Inflammatory macrophage treated with lipopolysaccharide for 4 hours (primary cell): Measurements from ENCODE around the gene DCAF7.

ENCODE experiments used
- DNase-seq: peaks from one replicate; pipeline ENCODE4 v3.0.0-alpha.2; 2020

DCAF7 gene

GRCh38 chr17:63634163-63634562 lies 83.9 kb downstream of the DCAF7 start:
- peak; percentile 78 for DNase-seq

DNA sequence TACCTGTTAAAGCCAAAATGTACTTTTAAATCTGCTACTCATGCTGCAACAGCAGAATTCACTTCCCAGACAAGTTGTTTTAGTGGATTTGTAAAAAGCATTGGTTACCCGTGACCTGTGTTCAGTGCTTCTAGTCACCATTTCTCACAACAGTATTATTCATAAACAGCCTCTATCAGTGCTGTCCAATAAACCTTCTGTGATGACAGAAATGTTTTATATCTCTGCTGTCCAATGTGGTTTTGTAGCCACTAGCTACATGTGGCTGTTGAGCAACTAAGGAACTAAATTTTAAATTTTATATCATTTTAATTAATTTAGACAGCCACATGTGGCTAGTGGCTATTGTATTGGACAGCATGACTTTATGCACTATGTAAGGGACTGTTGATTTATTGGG lies 84.5 kb downstream of the DCAF7 start:
- no peak for DNase-seq

DNA sequence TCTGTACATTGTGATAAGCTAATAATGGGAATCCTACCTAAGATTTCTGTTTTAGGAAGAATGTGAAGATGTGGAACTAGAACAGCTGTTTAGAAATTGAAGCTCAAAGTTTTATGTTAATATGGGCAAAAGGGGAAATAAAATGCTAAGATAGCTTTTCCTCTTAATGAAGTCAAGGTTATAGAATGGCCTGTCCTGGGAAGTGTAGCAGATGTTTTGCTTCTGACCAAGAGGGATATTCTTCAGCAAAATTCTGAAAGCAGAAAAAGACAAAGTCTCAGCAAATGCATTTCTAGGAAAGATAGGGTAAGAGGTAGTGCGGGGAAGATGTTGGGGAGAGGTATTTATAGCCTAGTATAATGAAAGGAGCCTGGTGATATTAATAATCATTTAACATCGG lies 85.0 kb downstream of the DCAF7 start:
- peak; percentile 13 for DNase-seq

GRCh38 chr17:63635787-63636186 lies 85.5 kb downstream of the DCAF7 start:
- no peak for DNase-seq

DNA sequence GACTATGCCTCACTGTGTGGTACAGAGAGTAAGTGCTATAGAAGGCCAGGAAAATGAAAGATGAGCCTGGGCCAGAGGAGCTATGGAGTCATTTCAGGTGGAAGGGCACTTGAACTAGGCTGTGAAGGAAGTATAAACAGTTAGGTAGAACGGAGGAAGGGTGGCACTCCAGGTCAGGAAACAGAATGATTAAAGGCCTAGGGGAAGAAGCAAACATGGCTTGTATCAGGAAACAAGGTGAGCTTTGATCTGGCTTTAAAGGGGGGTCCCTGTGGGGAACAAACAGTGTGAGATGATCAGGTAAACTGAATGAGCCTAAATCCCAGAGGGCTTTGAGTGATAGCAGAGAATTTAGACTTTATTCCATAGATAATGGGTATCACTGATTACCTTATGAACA lies 88.8 kb downstream of the DCAF7 start:
- no peak for DNase-seq

DNA sequence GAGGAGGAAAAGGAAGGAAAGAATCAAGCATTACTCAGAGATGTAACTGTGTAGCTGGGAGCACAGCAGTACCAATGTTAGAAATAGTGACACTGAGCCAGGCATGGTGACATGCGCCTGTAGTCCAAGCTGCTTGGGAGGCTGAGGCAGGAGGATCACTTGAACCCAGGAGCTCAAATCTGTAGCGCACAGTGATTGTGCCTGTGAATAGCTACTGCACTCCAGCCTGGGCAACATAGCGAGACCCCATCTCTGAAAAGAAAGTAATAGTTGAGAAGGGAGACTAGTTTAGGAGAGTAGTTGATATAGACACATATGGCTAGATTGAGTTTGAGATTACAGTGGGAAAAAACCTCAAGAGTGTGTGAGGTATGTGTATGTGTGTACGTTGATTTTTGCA lies 89.8 kb downstream of the DCAF7 start:
- no peak for DNase-seq

GRCh38 chr17:63641692-63642448 lies 91.6 kb downstream of the DCAF7 start:
- peak; percentile 91 for DNase-seq
